Lung microvascular endothelial cell (primary cell): ENCODE data around the gene MIOX. TPM values are rescaled to one million over a fixed set of nuclear protein-coding genes. Genes with fewer than 3 reads are reported as not detected.

Experiments used
- DNase-seq, 2 donors: peaks; one replicate each; pipeline versions ENCODE4 v3.0.0 to v3.0.0-alpha.2; 2010; ENCODE audit warnings: low read depth in 2 of 2
- total RNA-seq: library from RNA; depleted of rRNA; stranded (reverse); fragments of >200 nt; gene quantifications from 2 replicates; pipeline ENCODE4 v1.2.1, GENCODE V29; 2014

The MIOX gene
- not detected in 2 replicates for total RNA-seq

GRCh38 chr22:50486561-50487289 lies at the start of gene MIOX:
Gene MIOX, plus strand, starts transcription at chr22:50486859. Its CDS starts 39 bp downstream, at chr22:50486898.
- DNase-seq = no peak

- no peak for DNase-seq
Measured at GRCh38 chr22:50437511-50438304, 49.0 kb upstream of the MIOX start.

- no peak for DNase-seq
Measured at GRCh38 chr22:50438305-50439275, 48.1 kb upstream of the MIOX start.

- DNase-seq = no peak
Measured at GRCh38 chr22:50439314-50439870, 47.3 kb upstream of the MIOX start.

GRCh38 chr22:50439871-50440331 lies 46.8 kb upstream of the MIOX start:
- no peak for DNase-seq

- no peak for DNase-seq
Measured at GRCh38 chr22:50440544-50441249, 46.0 kb upstream of the MIOX start.

GRCh38 chr22:50441428-50441993 lies 45.1 kb upstream of the MIOX start:
- no peak for DNase-seq

GRCh38 chr22:50443197-50443596 lies 43.5 kb upstream of the MIOX start:
- DNase-seq = no peak

- no peak for DNase-seq
Measured at GRCh38 chr22:50443801-50444625, 42.6 kb upstream of the MIOX start.

- peak; percentile 47 to 65 for DNase-seq
Measured at GRCh38 chr22:50444663-50445062, 42.0 kb upstream of the MIOX start.

- no peak for DNase-seq
Measured at GRCh38 chr22:50445071-50445879, 41.4 kb upstream of the MIOX start.

- DNase-seq = no peak
Measured at GRCh38 chr22:50445880-50446707, 40.6 kb upstream of the MIOX start.

- no peak for DNase-seq
Measured at GRCh38 chr22:50446708-50447575, 39.7 kb upstream of the MIOX start.

- no peak for DNase-seq
Measured at GRCh38 chr22:50447576-50448551, 38.8 kb upstream of the MIOX start.

GRCh38 chr22:50452649-50453048 lies 34.0 kb upstream of the MIOX start:
- DNase-seq = peak in 1 of 2 donors; percentile 62
